Endodermal cell (in vitro differentiated cells): ENCODE measurements around the gene PCSK6. TPM values are rescaled to one million over a fixed set of nuclear protein-coding genes. Genes with fewer than 3 reads are reported as not detected.
A peak's percentile ranks its signal among the peaks of the same experiment; 100 is the strongest.

Experiments used
- DNase-seq: peaks from one replicate; pipeline ENCODE4 v3.0.0-alpha.2; 2017
- H3K27ac ChIP-seq: 2 replicates; pipeline ENCODE4 v1.5.1; 2013; ENCODE audit warnings: mild to moderate bottlenecking, low read depth, low read length, moderate library complexity
- H3K27me3 ChIP-seq: 2 replicates; pipeline ENCODE4 v1.6.1; 2013; ENCODE audit warnings: mild to moderate bottlenecking, low read length, moderate library complexity; ENCODE audit not compliant: insufficient read depth, control insufficient read depth, poor library complexity, severe bottlenecking
- H3K36me3 ChIP-seq: 2 replicates; pipeline ENCODE4 v1.7.0; 2013; ENCODE audit warnings: mild to moderate bottlenecking, low read length, moderate library complexity; ENCODE audit not compliant: control insufficient read depth, insufficient read depth
- H3K4me1 ChIP-seq: one replicate; pipeline ENCODE4 v1.7.0; 2013; ENCODE audit warnings: low read length; ENCODE audit not compliant: control insufficient read depth, insufficient read depth
- H3K4me3 ChIP-seq: 2 replicates; pipeline ENCODE4 v1.5.1; 2013; ENCODE audit warnings: mild to moderate bottlenecking, low read length, moderate library complexity
- H3K9ac ChIP-seq: 2 replicates; pipeline ENCODE4 v1.6.1; 2013; ENCODE audit warnings: mild to moderate bottlenecking, low read length, moderate library complexity; ENCODE audit not compliant: poor library complexity, severe bottlenecking; ENCODE audit errors: extremely low read depth
- H3K9me3 ChIP-seq: 2 replicates; pipeline ENCODE4 v1.6.1; 2013; ENCODE audit warnings: mild to moderate bottlenecking, low read length, moderate library complexity; ENCODE audit not compliant: control insufficient read depth
- H3K27ac Mint-ChIP-seq: 2 replicates; pipeline ENCODE4 v1.8.0; 2020; ENCODE audit warnings: mixed read lengths
- H3K27me3 Mint-ChIP-seq: 2 replicates; pipeline ENCODE4 v1.8.0; 2021; ENCODE audit warnings: mild to moderate bottlenecking, mixed read lengths; ENCODE audit not compliant: insufficient read depth
- H3K36me3 Mint-ChIP-seq: 2 replicates; pipeline ENCODE4 v1.8.0; 2020; ENCODE audit warnings: low read depth, mixed read lengths
- H3K4me1 Mint-ChIP-seq: 2 replicates; pipeline ENCODE4 v1.8.0; 2020; ENCODE audit warnings: mixed read lengths
- H3K4me3 Mint-ChIP-seq: 2 replicates; pipeline ENCODE4 v1.8.0; 2020; ENCODE audit warnings: mild to moderate bottlenecking, moderate library complexity, mixed read lengths
- H3K9me3 Mint-ChIP-seq: 2 replicates; pipeline ENCODE4 v1.8.0; 2020; ENCODE audit warnings: mild to moderate bottlenecking, mixed read lengths
- WGBS, 2 experiments: methylation state at CpG; one replicate each; pipeline versions ENCODE4 v1.1.5 to v1.1.7; 2013; ENCODE audit warnings: missing lambda C conversion rate in 2 of 2, mixed read lengths in 1 of 2; ENCODE audit not compliant: insufficient coverage in 1 of 2, insufficient read length in 1 of 2; 5-methylcytosine and 5-hydroxymethylcytosine counted together
- total RNA-seq, 2 donors: library from RNA; stranded (reverse); fragmentation: NEBNext Ultra II Directional in 1 of 2; extraction: Animal tissue kit (Norgen Biotek cat#: 25700) in 1 of 2; gene quantifications; 2 replicates in 1 of 2; 3 replicates in 1 of 2; pipeline ENCODE4 v1.2.1, GENCODE V29; 2021
- TF ChIP-seq, protein P1 (sequence below): fragments of 200-600 bp; sonication (generic); conservative IDR thresholded peaks from 2 replicates; pipeline ENCODE4 v1.5.0; 2021; ENCODE audit warnings: antibody characterized with exemption, mild to moderate bottlenecking

Gene PCSK6
- total RNA-seq, 2 donors from 2014 or later, result 6.6 to 9.8 TPM

DNA sequence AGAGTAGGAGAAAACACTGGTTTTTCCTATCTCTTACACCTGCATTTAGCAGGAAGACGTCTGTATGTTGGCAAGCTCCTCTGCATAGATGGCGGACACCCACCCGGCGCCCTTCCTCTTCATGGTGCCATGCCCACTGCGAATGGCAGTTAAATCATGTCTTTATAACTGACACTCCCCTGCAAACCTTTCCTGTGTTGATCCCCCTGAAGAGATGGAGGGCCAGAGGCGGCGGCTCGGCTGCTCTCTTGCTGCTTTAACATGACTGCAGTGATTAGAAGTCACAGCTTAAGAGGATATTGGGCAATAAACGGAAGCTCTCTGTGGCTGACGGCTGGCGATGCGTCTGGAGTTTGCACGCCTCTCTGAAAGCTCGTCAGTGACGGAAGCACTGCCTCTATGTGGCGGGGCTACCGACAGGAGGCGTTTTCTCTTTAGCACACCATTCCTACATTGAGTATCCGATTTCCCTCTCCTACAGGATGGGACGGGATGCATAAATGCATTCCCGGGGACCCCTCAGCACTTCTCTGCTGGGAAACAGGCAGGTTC lies 168.9 kb downstream of the PCSK6 start:
- H3K4me1 ChIP-seq, result no peaks in the 10 kb centered on the region
- H3K27me3 ChIP-seq, result no peaks in the 10 kb centered on the region
- Mint-ChIP-seq H3K36me3 (no peaks in the 10 kb centered on the region), H3K4me3 (no peak overlapping the region), H3K9me3 (no peaks in the 10 kb centered on the region), H3K27me3 (peaks cover 5% of the 10 kb centered on the region), H3K27ac (no peak overlapping the region), H3K4me1 (no peaks in the 10 kb centered on the region)
- H3K27ac ChIP-seq, result no peak overlapping the region
- DNase-seq, result peak; percentile 85
- no peak overlapping the region for H3K4me3 ChIP-seq
- H3K9me3 ChIP-seq, result no peaks in the 10 kb centered on the region
- TF ChIP-seq, protein P1, sequence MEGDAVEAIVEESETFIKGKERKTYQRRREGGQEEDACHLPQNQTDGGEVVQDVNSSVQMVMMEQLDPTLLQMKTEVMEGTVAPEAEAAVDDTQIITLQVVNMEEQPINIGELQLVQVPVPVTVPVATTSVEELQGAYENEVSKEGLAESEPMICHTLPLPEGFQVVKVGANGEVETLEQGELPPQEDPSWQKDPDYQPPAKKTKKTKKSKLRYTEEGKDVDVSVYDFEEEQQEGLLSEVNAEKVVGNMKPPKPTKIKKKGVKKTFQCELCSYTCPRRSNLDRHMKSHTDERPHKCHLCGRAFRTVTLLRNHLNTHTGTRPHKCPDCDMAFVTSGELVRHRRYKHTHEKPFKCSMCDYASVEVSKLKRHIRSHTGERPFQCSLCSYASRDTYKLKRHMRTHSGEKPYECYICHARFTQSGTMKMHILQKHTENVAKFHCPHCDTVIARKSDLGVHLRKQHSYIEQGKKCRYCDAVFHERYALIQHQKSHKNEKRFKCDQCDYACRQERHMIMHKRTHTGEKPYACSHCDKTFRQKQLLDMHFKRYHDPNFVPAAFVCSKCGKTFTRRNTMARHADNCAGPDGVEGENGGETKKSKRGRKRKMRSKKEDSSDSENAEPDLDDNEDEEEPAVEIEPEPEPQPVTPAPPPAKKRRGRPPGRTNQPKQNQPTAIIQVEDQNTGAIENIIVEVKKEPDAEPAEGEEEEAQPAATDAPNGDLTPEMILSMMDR, result peak; percentile 69
- 80 to 90% methylated on average over 15 to 21 of the region's 21 CpGs for WGBS, 2 experiments
- H3K36me3 ChIP-seq, result no peaks in the 10 kb centered on the region
- no peak overlapping the region for H3K9ac ChIP-seq

DNA sequence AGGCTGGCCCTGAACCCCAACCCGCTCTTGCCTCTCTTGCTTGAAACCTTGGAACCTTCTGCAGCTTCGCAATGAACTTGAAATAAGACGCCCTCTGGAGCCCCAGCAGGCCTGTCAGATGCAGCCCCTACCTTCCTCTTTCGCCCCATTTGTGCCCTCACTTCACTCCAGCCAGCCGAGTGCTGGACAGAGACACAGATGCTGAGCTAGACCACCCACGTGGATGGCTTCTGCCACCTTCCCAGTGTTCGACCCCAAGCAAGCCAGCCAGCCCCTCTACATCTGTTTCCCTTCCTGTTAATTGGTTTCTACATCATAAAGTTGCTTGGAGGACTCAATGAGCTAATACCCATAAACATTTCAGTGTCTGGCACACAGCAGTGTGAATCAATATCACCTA lies 170.7 kb downstream of the PCSK6 start:
- Mint-ChIP-seq H3K27me3 (peaks cover 5% of the 10 kb centered on the region), H3K4me3 (no peak overlapping the region), H3K9me3 (no peaks in the 10 kb centered on the region), H3K27ac (no peak overlapping the region), H3K36me3 (no peaks in the 10 kb centered on the region), H3K4me1 (no peaks in the 10 kb centered on the region)
- H3K9ac ChIP-seq, result no peak overlapping the region
- no peaks in the 10 kb centered on the region for H3K4me1 ChIP-seq
- no peaks in the 10 kb centered on the region for H3K27me3 ChIP-seq
- TF ChIP-seq, protein P1, result no peak
- H3K9me3 ChIP-seq, result no peaks in the 10 kb centered on the region
- 73 to 75% methylated on average over 6 to 7 of the region's 7 CpGs for WGBS, 2 experiments
- H3K4me3 ChIP-seq, result no peak overlapping the region
- no peaks in the 10 kb centered on the region for H3K36me3 ChIP-seq
- H3K27ac ChIP-seq, result no peak overlapping the region
- DNase-seq, result no peak

DNA sequence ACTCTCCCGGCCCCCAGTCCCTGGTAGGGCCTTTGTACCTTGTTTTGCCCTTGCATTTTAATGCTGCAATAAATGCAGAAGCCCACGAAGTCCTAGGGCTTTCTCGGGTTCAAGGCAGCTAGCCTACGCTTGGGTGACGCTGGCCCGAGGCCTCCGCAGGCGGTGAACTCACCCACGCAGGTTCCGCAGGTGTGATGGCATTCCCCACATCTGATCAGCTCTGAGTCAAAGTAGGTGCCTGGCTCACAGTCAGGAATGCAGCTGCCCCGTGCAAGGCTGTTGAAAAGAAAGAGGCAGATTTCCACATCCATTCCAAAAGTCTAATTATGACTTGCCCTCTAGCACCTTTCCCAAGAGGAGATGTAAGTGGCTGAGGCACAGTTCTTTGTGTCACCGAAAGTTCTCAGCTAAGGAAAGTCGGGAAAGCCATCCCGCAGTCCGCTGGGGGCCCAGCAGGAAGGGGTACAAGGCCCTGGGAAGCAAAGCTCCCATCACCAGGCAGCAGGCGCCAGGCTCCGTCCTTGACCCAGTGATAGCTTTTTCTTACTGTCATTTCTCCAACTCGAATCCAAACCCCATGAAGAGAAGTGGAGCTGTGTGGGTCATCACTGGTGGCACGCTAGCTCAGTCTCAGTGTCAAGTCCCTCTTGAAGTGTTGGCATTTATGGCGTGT lies 171.2 kb downstream of the PCSK6 start:
- no peak overlapping the region for H3K4me3 Mint-ChIP-seq
- TF ChIP-seq, protein P1, result no peak
- no peak for DNase-seq
- H3K27ac Mint-ChIP-seq, result no peak overlapping the region
- H3K27me3 ChIP-seq, result no peaks in the 10 kb centered on the region
- no peaks in the 10 kb centered on the region for H3K36me3 Mint-ChIP-seq
- no peaks in the 10 kb centered on the region for H3K4me1 ChIP-seq
- no peaks in the 10 kb centered on the region for H3K36me3 ChIP-seq
- no peak overlapping the region for H3K4me3 ChIP-seq
- no peaks in the 10 kb centered on the region for H3K9me3 Mint-ChIP-seq
- no peak overlapping the region for H3K9ac ChIP-seq
- H3K4me1 Mint-ChIP-seq, result no peaks in the 10 kb centered on the region
- H3K27ac ChIP-seq, result no peak overlapping the region
- H3K27me3 Mint-ChIP-seq, result peaks cover 5% of the 10 kb centered on the region
- H3K9me3 ChIP-seq, result no peaks in the 10 kb centered on the region
- 91 to 95% methylated on average over 20 of the region's 20 CpGs for WGBS, 2 experiments
